Neural progenitor cell (in vitro differentiated cells): ENCODE measurements around the gene DDX59. TPM values are rescaled to one million over a fixed set of nuclear protein-coding genes. Genes with fewer than 3 reads are reported as not detected.

ENCODE experiments used
- DNase-seq: peaks from one replicate; pipeline ENCODE4 v3.0.0-alpha.2; 2016; ENCODE audit warnings: low spot score
- H2AFZ ChIP-seq: fragments of 200-600 bp; sonication (generic); replicated peaks from 2 replicates; pipeline ENCODE4 v1.6.1; 2016; ENCODE audit warnings: antibody characterized with exemption
- H3F3A ChIP-seq: fragments of 200-600 bp; sonication (generic); 2 replicates; pipeline ENCODE4 v1.6.1; 2016; ENCODE audit warnings: antibody characterized with exemption, low read depth
- H3K27ac ChIP-seq: fragments of 200-600 bp; sonication (generic); 2 replicates; pipeline ENCODE4 v1.5.1; 2016; ENCODE audit warnings: mild to moderate bottlenecking
- H3K27me3 ChIP-seq: fragments of 200-600 bp; sonication (generic); 2 replicates; pipeline ENCODE4 v1.6.1; 2016; ENCODE audit warnings: mild to moderate bottlenecking, moderate library complexity
- H3K36me3 ChIP-seq: fragments of 200-600 bp; sonication (generic); 2 replicates; pipeline ENCODE4 v1.5.1; 2016
- H3K4me1 ChIP-seq: fragments of 200-600 bp; sonication (generic); 2 replicates; pipeline ENCODE4 v1.6.1; 2016; ENCODE audit warnings: mixed run types
- H3K4me2 ChIP-seq: fragments of 200-600 bp; sonication (generic); 2 replicates; pipeline ENCODE4 v1.6.1; 2016
- H3K4me3 ChIP-seq: fragments of 200-600 bp; sonication (generic); 2 replicates; pipeline ENCODE4 v1.5.1; 2016
- H3K79me2 ChIP-seq: fragments of 200-600 bp; sonication (generic); 2 replicates; pipeline ENCODE4 v1.6.1; 2016; ENCODE audit warnings: low read depth
- H3K9ac ChIP-seq: fragments of 200-600 bp; sonication (generic); 2 replicates; pipeline ENCODE4 v1.6.1; 2016
- H3K9me3 ChIP-seq: fragments of 200-600 bp; sonication (generic); 2 replicates; pipeline ENCODE4 v1.5.1; 2016; ENCODE audit warnings: low read depth
- H4K20me1 ChIP-seq: fragments of 200-600 bp; sonication (generic); 2 replicates; pipeline ENCODE4 v1.6.1; 2016; ENCODE audit warnings: low read depth
- H3K27ac Mint-ChIP-seq: 3 replicates; pipeline ENCODE4 v1.8.0; 2021; ENCODE audit warnings: mixed read lengths
- H3K27me3 Mint-ChIP-seq: 2 replicates; pipeline ENCODE4 v1.8.0; 2022; ENCODE audit warnings: low read depth, mild to moderate bottlenecking, inconsistent platforms, moderate library complexity, mixed read lengths; ENCODE audit not compliant: insufficient read depth
- H3K36me3 Mint-ChIP-seq: 3 replicates; pipeline ENCODE4 v1.8.0; 2021; ENCODE audit warnings: mixed read lengths
- H3K4me1 Mint-ChIP-seq: 3 replicates; pipeline ENCODE4 v1.8.0; 2021; ENCODE audit warnings: mixed read lengths
- H3K4me3 Mint-ChIP-seq: 3 replicates; pipeline ENCODE4 v1.8.0; 2021; ENCODE audit warnings: mild to moderate bottlenecking, moderate library complexity, mixed read lengths
- H3K9me3 Mint-ChIP-seq: 3 replicates; pipeline ENCODE4 v1.8.0; 2020; ENCODE audit warnings: mixed read lengths
- EZH2 ChIP-seq: fragments of 200-600 bp; sonication (generic); IDR thresholded peaks from 2 replicates; pipeline ENCODE4 v1.6.1; 2017; ENCODE audit warnings: antibody characterized with exemption, mild to moderate bottlenecking, moderate library complexity
- EZH2phosphoT487 ChIP-seq: fragments of 200-600 bp; sonication (generic); IDR thresholded peaks from 2 replicates; pipeline ENCODE4 v1.6.1; 2017; ENCODE audit warnings: antibody characterized with exemption
- total RNA-seq: library from RNA; depleted of rRNA; stranded (reverse); fragments of >200 nt; gene quantifications from 2 replicates; pipeline ENCODE4 v1.2.3, GENCODE V29; 2015; ENCODE audit warnings: low replicate concordance
- TF ChIP-seq, protein P1 (sequence below): fragments of 200-600 bp; sonication (generic); IDR thresholded peaks from 2 replicates; pipeline ENCODE4 v1.5.1; 2017; ENCODE audit warnings: antibody characterized with exemption, mild to moderate bottlenecking

DDX59 gene
- total RNA-seq, 1 donor from 2014 or later = 40.7 TPM

DNA sequence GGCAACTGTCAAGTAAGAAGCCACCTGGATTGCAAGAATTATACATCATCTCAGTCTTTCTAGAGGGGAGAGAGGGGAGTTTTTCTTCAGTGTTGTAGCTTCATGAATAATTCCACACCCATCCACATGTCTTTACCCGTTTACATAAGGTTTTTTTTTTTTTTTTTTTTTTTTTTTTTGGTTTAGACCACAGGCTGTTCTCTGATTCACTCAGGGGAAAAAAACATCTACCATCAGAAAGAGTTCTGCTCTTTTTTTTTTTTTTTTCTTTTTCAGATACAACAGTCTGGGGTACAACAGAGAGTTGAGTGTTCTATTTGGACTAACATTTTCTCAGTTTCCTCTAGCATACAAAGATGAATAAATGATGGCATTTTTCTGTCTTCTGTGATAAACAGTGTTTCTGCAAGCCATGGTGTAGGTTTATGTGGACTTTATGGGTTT lies 44.3 kb downstream of the DDX59 start:
- peaks cover 5% of the 10 kb centered on the region for H3K4me1 Mint-ChIP-seq
- Histone ChIP-seq H3K79me2 (peaks cover 2% of the 10 kb centered on the region), H3K27ac (no peak overlapping the region), H3F3A (peaks cover 10% of the 10 kb centered on the region), H2AFZ (no peak overlapping the region), H3K36me3 (no peaks in the 10 kb centered on the region), H3K4me2 (no peak overlapping the region), H3K4me3 (no peak overlapping the region), H3K9ac (no peak overlapping the region), H3K4me1 (peaks cover 6% of the 10 kb centered on the region), H3K27me3 (no peaks in the 10 kb centered on the region), H4K20me1 (no peaks in the 10 kb centered on the region), H3K9me3 (no peaks in the 10 kb centered on the region)
- TF ChIP-seq EZH2 = no peak
- TF ChIP-seq EZH2phosphoT487 = no peak
- TF ChIP-seq, protein P1, sequence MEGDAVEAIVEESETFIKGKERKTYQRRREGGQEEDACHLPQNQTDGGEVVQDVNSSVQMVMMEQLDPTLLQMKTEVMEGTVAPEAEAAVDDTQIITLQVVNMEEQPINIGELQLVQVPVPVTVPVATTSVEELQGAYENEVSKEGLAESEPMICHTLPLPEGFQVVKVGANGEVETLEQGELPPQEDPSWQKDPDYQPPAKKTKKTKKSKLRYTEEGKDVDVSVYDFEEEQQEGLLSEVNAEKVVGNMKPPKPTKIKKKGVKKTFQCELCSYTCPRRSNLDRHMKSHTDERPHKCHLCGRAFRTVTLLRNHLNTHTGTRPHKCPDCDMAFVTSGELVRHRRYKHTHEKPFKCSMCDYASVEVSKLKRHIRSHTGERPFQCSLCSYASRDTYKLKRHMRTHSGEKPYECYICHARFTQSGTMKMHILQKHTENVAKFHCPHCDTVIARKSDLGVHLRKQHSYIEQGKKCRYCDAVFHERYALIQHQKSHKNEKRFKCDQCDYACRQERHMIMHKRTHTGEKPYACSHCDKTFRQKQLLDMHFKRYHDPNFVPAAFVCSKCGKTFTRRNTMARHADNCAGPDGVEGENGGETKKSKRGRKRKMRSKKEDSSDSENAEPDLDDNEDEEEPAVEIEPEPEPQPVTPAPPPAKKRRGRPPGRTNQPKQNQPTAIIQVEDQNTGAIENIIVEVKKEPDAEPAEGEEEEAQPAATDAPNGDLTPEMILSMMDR = no peak
- no peak overlapping the region for H3K4me3 Mint-ChIP-seq
- H3K9me3 Mint-ChIP-seq = no peaks in the 10 kb centered on the region
- no peak overlapping the region for H3K27ac Mint-ChIP-seq
- no peaks in the 10 kb centered on the region for H3K36me3 Mint-ChIP-seq
- H3K27me3 Mint-ChIP-seq = no peaks in the 10 kb centered on the region
- no peak for DNase-seq

GRCh38 chr1:200624679-200625335 lies 44.9 kb downstream of the DDX59 start:
- H3K4me2 ChIP-seq = no peak overlapping the region
- Mint-ChIP-seq H3K4me3 (no peak overlapping the region), H3K4me1 (peaks cover 8% of the 10 kb centered on the region), H3K36me3 (no peaks in the 10 kb centered on the region), H3K9me3 (no peaks in the 10 kb centered on the region), H3K27ac (no peak overlapping the region), H3K27me3 (no peaks in the 10 kb centered on the region)
- H3K27ac ChIP-seq = no peak overlapping the region
- H3K9me3 ChIP-seq = no peaks in the 10 kb centered on the region
- H3F3A ChIP-seq = peaks cover 10% of the 10 kb centered on the region
- H3K4me3 ChIP-seq = no peak overlapping the region
- peaks cover 8% of the 10 kb centered on the region for H3K79me2 ChIP-seq
- no peaks in the 10 kb centered on the region for H3K36me3 ChIP-seq
- H4K20me1 ChIP-seq = no peaks in the 10 kb centered on the region
- TF ChIP-seq EZH2 (no peak), EZH2phosphoT487 (no peak)
- TF ChIP-seq, protein P1 = no peak
- H3K4me1 ChIP-seq = peaks cover 7% of the 10 kb centered on the region
- no peak overlapping the region for H2AFZ ChIP-seq
- no peak overlapping the region for H3K9ac ChIP-seq
- no peaks in the 10 kb centered on the region for H3K27me3 ChIP-seq
- no peak for DNase-seq

DNA sequence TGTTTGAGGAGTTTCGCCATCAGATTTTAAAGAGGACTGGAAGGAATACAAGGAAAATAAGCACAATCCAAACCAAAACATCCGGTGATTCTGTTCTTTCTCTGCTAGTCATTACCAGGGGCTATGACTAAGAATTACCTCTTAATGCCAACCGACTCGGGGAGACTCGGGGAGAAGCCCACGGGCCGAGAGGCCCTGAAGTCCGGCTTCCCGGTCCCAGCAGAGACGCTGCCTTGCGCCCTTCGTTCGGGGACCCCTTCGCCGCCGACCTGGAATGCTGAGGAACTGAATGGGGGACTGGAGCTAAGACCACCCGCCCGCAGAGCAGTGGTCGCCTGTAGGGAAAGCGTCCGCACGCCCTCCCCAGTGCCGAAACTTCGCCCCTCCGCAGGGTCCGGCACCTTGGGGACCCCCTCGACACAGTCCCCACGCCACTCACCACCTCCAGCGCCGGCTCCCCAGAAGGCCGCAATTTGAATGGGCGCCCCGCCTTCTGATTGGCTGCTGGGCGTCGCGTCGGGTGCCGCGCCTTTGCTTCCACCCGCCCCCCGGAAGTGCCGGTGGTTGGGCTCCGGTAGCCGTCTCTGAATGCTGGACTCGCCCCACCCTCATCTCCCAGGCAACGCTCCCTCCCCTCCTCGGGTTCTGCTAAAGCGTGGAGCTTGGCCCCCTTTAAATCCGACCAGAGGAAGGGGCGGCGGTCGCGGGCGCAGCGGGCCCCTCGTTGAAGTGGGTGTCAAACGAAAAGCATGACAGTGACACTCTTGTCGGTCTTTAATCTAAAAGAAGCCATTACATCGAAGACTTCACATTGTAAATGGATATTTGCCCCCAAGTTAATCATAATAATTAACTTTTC lies 49.2 kb downstream of the DDX59 start, which contains the start of gene KIF14:
Gene KIF14 (minus strand): TSS at position 479 of the 859 bp plus-strand sequence. CDS start 2,028 bp downstream, outside the sequence.
- no peaks in the 10 kb centered on the region for H3K9me3 ChIP-seq
- no peaks in the 10 kb centered on the region for H3K27me3 ChIP-seq
- Mint-ChIP-seq H3K4me3 (peak within 1 kb of the TSS; percentile 90), H3K27ac (peak within 1 kb of the TSS; percentile 54), H3K4me1 (peaks cover 14% of the 10 kb centered on the region), H3K27me3 (no peaks in the 10 kb centered on the region), H3K9me3 (no peaks in the 10 kb centered on the region), H3K36me3 (peaks cover 12% of the 10 kb centered on the region)
- H3K4me3 ChIP-seq = peak within 1 kb of the TSS; percentile 82
- no peaks in the 10 kb centered on the region for H4K20me1 ChIP-seq
- peak within 1 kb of the TSS; percentile 71 for H3K9ac ChIP-seq
- H3K4me1 ChIP-seq = peaks cover 11% of the 10 kb centered on the region
- peak within 1 kb of the TSS; percentile 91 for H3K4me2 ChIP-seq
- H3K36me3 ChIP-seq = peaks cover 9% of the 10 kb centered on the region
- TF ChIP-seq, protein P1 = no peak
- TF ChIP-seq EZH2 (no peak), EZH2phosphoT487 (no peak)
- no peak within 1 kb of the TSS for H3K27ac ChIP-seq
- H2AFZ ChIP-seq = peak within 1 kb of the TSS; percentile 58
- peak; percentile 97 for DNase-seq
- peaks cover 46% of the 10 kb centered on the region for H3K79me2 ChIP-seq
- peaks cover 10% of the 10 kb centered on the region for H3F3A ChIP-seq
